HL-60/S4 treated with phorbol 12-myristate 13-acetate at 8.2 ng/mL for 4 days and 3 days (cell line): ENCODE measurements around the gene PLXDC2.

Source experiments
- in situ Hi-C: fragments of 300-500 bp; cut with MboI; formaldehyde crosslinking; loops from 2 replicates; pipeline ENCODE4 v1.15.0; 2022; ENCODE audit warnings: low sequenced_read_pairs

PLXDC2 gene

GRCh38 chr10:19848226-19848985 is 32.2 kb downstream of the PLXDC2 start:
- in situ Hi-C loops: no loop called here

GRCh38 chr10:19853831-19854230 is 37.6 kb downstream of the PLXDC2 start:
- in situ Hi-C loops: no loop called here

- in situ Hi-C loops: no loop called here
Observed at GRCh38 chr10:19857876-19858275, 41.6 kb downstream of the PLXDC2 start.

- in situ Hi-C loops: no loop called here
Observed at GRCh38 chr10:19860107-19860506, 43.9 kb downstream of the PLXDC2 start.

- in situ Hi-C loops: no loop called here
Observed at GRCh38 chr10:19862811-19863515, 46.7 kb downstream of the PLXDC2 start.

- in situ Hi-C loops: no loop called here
Observed at GRCh38 chr10:19865676-19866075, 49.4 kb downstream of the PLXDC2 start.

- in situ Hi-C loops: no loop called here
Observed at GRCh38 chr10:19869370-19869769, 53.1 kb downstream of the PLXDC2 start.

- in situ Hi-C loops: no loop called here
Observed at GRCh38 chr10:19872504-19873271, 56.5 kb downstream of the PLXDC2 start.

- in situ Hi-C loops: no loop called here
Observed at GRCh38 chr10:19874190-19874589, 58.0 kb downstream of the PLXDC2 start.

GRCh38 chr10:19874791-19875190 is 58.6 kb downstream of the PLXDC2 start:
- in situ Hi-C loops: no loop called here

- in situ Hi-C loops: no loop called here
Observed at GRCh38 chr10:19876570-19876969, 60.3 kb downstream of the PLXDC2 start.

GRCh38 chr10:19877466-19878255 is 61.4 kb downstream of the PLXDC2 start:
- in situ Hi-C loops: no loop called here

- in situ Hi-C loops: no loop called here
Observed at GRCh38 chr10:19882621-19883020, 66.4 kb downstream of the PLXDC2 start.

- in situ Hi-C loops: no loop called here
Observed at GRCh38 chr10:19888061-19888660, 71.9 kb downstream of the PLXDC2 start.

GRCh38 chr10:19889256-19889655 is 73.0 kb downstream of the PLXDC2 start:
- in situ Hi-C loops: no loop called here

- in situ Hi-C loops: no loop called here
Observed at GRCh38 chr10:19891429-19891828, 75.2 kb downstream of the PLXDC2 start.

GRCh38 chr10:19892270-19892669 is 76.0 kb downstream of the PLXDC2 start:
- in situ Hi-C loops: no loop called here

GRCh38 chr10:19892677-19893076 is 76.4 kb downstream of the PLXDC2 start:
- in situ Hi-C loops: no loop called here

- in situ Hi-C loops: no loop called here
Observed at GRCh38 chr10:19895500-19895899, 79.3 kb downstream of the PLXDC2 start.

- in situ Hi-C loops: no loop called here
Observed at GRCh38 chr10:19902456-19902855, 86.2 kb downstream of the PLXDC2 start.
